GM23338 (cell line): ENCODE measurements around the gene TMEM30A. TPM values are rescaled to one million over a fixed set of nuclear protein-coding genes. Genes with fewer than 3 reads are reported as not detected.

Experiments
- ATAC-seq: fragments of 200-7000 bp; cut with Tn5 transposase; 3 replicates; pipeline ENCODE4 v1.9.1; 2020
- DNase-seq: peaks from one replicate; pipeline ENCODE4 v3.0.0-alpha.2; 2015; ENCODE audit warnings: low spot score
- H2AFZ ChIP-seq: fragments of 200-600 bp; sonication (generic); 2 replicates; pipeline ENCODE4 v1.8.0; 2016; ENCODE audit warnings: antibody characterized with exemption, mild to moderate bottlenecking, moderate library complexity
- H3F3A ChIP-seq: fragments of 200-600 bp; sonication (generic); replicated peaks from 2 replicates; pipeline ENCODE4 v1.8.0; 2017; ENCODE audit warnings: antibody characterized with exemption, mixed run types, low read depth
- H3K27ac ChIP-seq: fragments of 200-600 bp; sonication (generic); 2 replicates; pipeline ENCODE4 v1.6.1; 2016; ENCODE audit warnings: low read depth
- H3K27me3 ChIP-seq: fragments of 200-600 bp; sonication (generic); 2 replicates; pipeline ENCODE4 v1.8.0; 2016; ENCODE audit warnings: mild to moderate bottlenecking, mixed run types, moderate library complexity; ENCODE audit not compliant: insufficient read depth
- H3K36me3 ChIP-seq: fragments of 200-600 bp; sonication (generic); 2 replicates; pipeline ENCODE4 v1.8.0; 2016; ENCODE audit warnings: mild to moderate bottlenecking; ENCODE audit not compliant: insufficient read depth
- H3K4me1 ChIP-seq: fragments of 200-600 bp; sonication (generic); 2 replicates; pipeline ENCODE4 v1.8.0; 2016; ENCODE audit warnings: mild to moderate bottlenecking, moderate library complexity; ENCODE audit not compliant: insufficient read depth
- H3K4me2 ChIP-seq: fragments of 200-600 bp; sonication (generic); 2 replicates; pipeline ENCODE4 v1.7.1; 2017; ENCODE audit warnings: mixed run types
- H3K4me3 ChIP-seq: fragments of 200-600 bp; sonication (generic); 2 replicates; pipeline ENCODE4 v1.6.1; 2016; ENCODE audit warnings: mixed run types
- H3K79me2 ChIP-seq: fragments of 200-600 bp; sonication (generic); replicated peaks from 2 replicates; pipeline ENCODE4 v1.8.0; 2017; ENCODE audit warnings: mild to moderate bottlenecking; ENCODE audit not compliant: insufficient read depth
- H3K9me2 ChIP-seq: fragments of 200-600 bp; sonication (generic); 2 replicates; pipeline ENCODE4 v1.8.0; 2017; ENCODE audit not compliant: insufficient read depth
- H4K20me1 ChIP-seq: fragments of 200-600 bp; sonication (generic); replicated peaks from 2 replicates; pipeline ENCODE4 v1.8.0; 2017; ENCODE audit warnings: mild to moderate bottlenecking; ENCODE audit not compliant: insufficient read depth
- H3K27ac Mint-ChIP-seq: 2 replicates; pipeline ENCODE4 v1.8.0; 2020; ENCODE audit warnings: inconsistent platforms, mild to moderate bottlenecking, moderate library complexity, mixed read lengths
- H3K27me3 Mint-ChIP-seq: 3 replicates; pipeline ENCODE4 v1.8.0; 2022; ENCODE audit warnings: low read depth, mild to moderate bottlenecking, moderate library complexity, mixed read lengths, inconsistent platforms; ENCODE audit not compliant: insufficient read depth, poor library complexity
- H3K36me3 Mint-ChIP-seq: 3 replicates; pipeline ENCODE4 v1.8.0; 2021; ENCODE audit warnings: low read depth, mild to moderate bottlenecking, inconsistent platforms, moderate library complexity, mixed read lengths
- H3K4me1 Mint-ChIP-seq: 3 replicates; pipeline ENCODE4 v1.8.0; 2020; ENCODE audit warnings: mild to moderate bottlenecking, inconsistent platforms, mixed read lengths
- H3K4me3 Mint-ChIP-seq: 3 replicates; pipeline ENCODE4 v1.8.0; 2021; ENCODE audit warnings: moderate library complexity, mild to moderate bottlenecking, inconsistent platforms, mixed read lengths
- H3K9me3 Mint-ChIP-seq: 3 replicates; pipeline ENCODE4 v1.8.0; 2020; ENCODE audit warnings: moderate library complexity, mild to moderate bottlenecking, inconsistent platforms, mixed read lengths
- CTCF ChIP-seq, 2 experiments: fragments of 200-600 bp in 1 of 2; sonication (generic) in 1 of 2; conservative IDR thresholded peaks; 2 replicates each; pipeline versions ENCODE4 v1.5.1 to v1.6.1; 2016 to 2017; ENCODE audit warnings: antibody characterized with exemption in 2 of 2, low read depth in 2 of 2, mild to moderate bottlenecking in 2 of 2, moderate library complexity in 1 of 2
- EZH2 ChIP-seq: fragments of 200-600 bp; sonication (generic); IDR thresholded peaks from one replicate; pipeline ENCODE4 v1.8.0; 2017; ENCODE audit warnings: antibody characterized with exemption, mild to moderate bottlenecking, low read depth; ENCODE audit not compliant: unreplicated experiment
- NANOG ChIP-seq: IDR thresholded peaks from 2 replicates; pipeline ENCODE4 v1.6.1; 2016; ENCODE audit warnings: antibody characterized with exemption, borderline replicate concordance
- POLR2AphosphoS5 ChIP-seq: IDR thresholded peaks from 2 replicates; pipeline ENCODE4 v1.6.1; 2016; ENCODE audit warnings: antibody characterized with exemption, low read depth
- ZNF114 ChIP-seq: fragments of 250-450 bp; sonication (Bioruptor Pico); IDR thresholded peaks from 2 replicates; pipeline ENCODE4 v1.5.0; 2020; ENCODE audit warnings: mild to moderate bottlenecking, moderate library complexity
- ZNF462 ChIP-seq: fragments of 250-450 bp; sonication (Bioruptor Pico); IDR thresholded peaks from 2 replicates; pipeline ENCODE4 v1.5.0; 2020; ENCODE audit warnings: mild to moderate bottlenecking, moderate library complexity
- polyA plus RNA-seq: library from polyadenylated mRNA; unstranded; fragments of >200 nt; fragmentation: Nextera tagmentation; extraction: Ambion mirVana; gene quantifications from 2 replicates; pipeline ENCODE4 v1.2.1, GENCODE V29; 2016
- total RNA-seq: library from RNA; depleted of rRNA; stranded (reverse); fragments of >200 nt; shearing (Covaris generic); gene quantifications from 2 replicates; pipeline ENCODE4 v1.2.3, GENCODE V29; 2014
- TF ChIP-seq, protein P1 (sequence below): IDR thresholded peaks from one replicate; pipeline ENCODE4 v1.6.1; 2018; ENCODE audit warnings: antibody characterized with exemption; ENCODE audit not compliant: unreplicated experiment

Gene TMEM30A
- total and polyA plus RNA-seq, 2 experiments from 2014 or later: 61.7 to 99.9 TPM

GRCh38 chr6:75211920-75212590 is 72.5 kb downstream of the TMEM30A start (continued):
- TF ChIP-seq ZNF462 (CRISPR knock-in tag) (no peak), NANOG (no peak), ZNF114 (CRISPR knock-in tag) (no peak)

- TF ChIP-seq POLR2AphosphoS5 (no peak), CTCF (conservative IDR thresholded peaks at IDR 0.05; ENCODE audit: low read depth in 2 of 2) (peak; percentile 75 to 97), EZH2 (no peak), NANOG (no peak)
- TF ChIP-seq, protein P1, sequence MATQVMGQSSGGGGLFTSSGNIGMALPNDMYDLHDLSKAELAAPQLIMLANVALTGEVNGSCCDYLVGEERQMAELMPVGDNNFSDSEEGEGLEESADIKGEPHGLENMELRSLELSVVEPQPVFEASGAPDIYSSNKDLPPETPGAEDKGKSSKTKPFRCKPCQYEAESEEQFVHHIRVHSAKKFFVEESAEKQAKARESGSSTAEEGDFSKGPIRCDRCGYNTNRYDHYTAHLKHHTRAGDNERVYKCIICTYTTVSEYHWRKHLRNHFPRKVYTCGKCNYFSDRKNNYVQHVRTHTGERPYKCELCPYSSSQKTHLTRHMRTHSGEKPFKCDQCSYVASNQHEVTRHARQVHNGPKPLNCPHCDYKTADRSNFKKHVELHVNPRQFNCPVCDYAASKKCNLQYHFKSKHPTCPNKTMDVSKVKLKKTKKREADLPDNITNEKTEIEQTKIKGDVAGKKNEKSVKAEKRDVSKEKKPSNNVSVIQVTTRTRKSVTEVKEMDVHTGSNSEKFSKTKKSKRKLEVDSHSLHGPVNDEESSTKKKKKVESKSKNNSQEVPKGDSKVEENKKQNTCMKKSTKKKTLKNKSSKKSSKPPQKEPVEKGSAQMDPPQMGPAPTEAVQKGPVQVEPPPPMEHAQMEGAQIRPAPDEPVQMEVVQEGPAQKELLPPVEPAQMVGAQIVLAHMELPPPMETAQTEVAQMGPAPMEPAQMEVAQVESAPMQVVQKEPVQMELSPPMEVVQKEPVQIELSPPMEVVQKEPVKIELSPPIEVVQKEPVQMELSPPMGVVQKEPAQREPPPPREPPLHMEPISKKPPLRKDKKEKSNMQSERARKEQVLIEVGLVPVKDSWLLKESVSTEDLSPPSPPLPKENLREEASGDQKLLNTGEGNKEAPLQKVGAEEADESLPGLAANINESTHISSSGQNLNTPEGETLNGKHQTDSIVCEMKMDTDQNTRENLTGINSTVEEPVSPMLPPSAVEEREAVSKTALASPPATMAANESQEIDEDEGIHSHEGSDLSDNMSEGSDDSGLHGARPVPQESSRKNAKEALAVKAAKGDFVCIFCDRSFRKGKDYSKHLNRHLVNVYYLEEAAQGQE: no peak
- H3K27ac Mint-ChIP-seq: no peak overlapping the region
- H2AFZ ChIP-seq: no peak overlapping the region
- H3K4me1 ChIP-seq: peaks cover 44% of the 10 kb centered on the region
- ATAC-seq: no peak
- H3K27me3 ChIP-seq: peaks cover 35% of the 10 kb centered on the region
- no peaks in the 10 kb centered on the region for H3K9me3 Mint-ChIP-seq
- no peaks in the 10 kb centered on the region for H4K20me1 ChIP-seq
- no peak overlapping the region for H3K27ac ChIP-seq
- 0 out of 2 replicates have a peak overlapping the region, but pooled peaks have one; percentile 34 for H3K4me2 ChIP-seq
- peaks cover 33% of the 10 kb centered on the region for H3K27me3 Mint-ChIP-seq
- H3F3A ChIP-seq: no peaks in the 10 kb centered on the region; the same call in 1 of the 2 replicates
- H3K36me3 ChIP-seq: no peaks in the 10 kb centered on the region
- H3K4me3 Mint-ChIP-seq: no peak overlapping the region
- H3K9me2 ChIP-seq: peaks cover under 1% of the 10 kb centered on the region; the same call in 1 of the 2 replicates
- DNase-seq: peak; percentile 88
- H3K4me1 Mint-ChIP-seq: peaks cover 54% of the 10 kb centered on the region
- no peaks in the 10 kb centered on the region for H3K36me3 Mint-ChIP-seq
- no peak overlapping the region for H3K4me3 ChIP-seq
- no peaks in the 10 kb centered on the region for H3K79me2 ChIP-seq
Observed at GRCh38 chr6:75210885-75211739, 73.5 kb downstream of the TMEM30A start.
